Fibroblast of gingiva (primary cell): ENCODE measurements around the gene AKNAD1.
"Not testable (repeated sequence)": the region's sequence is repeated elsewhere in the genome, so short reads cannot be mapped to it uniquely, and the experiment has no call there.

Experiments used
- DNase-seq: peaks from one replicate; pipeline ENCODE4 v3.0.0-alpha.2; 2011; ENCODE audit warnings: low read depth

The AKNAD1 gene

DNA sequence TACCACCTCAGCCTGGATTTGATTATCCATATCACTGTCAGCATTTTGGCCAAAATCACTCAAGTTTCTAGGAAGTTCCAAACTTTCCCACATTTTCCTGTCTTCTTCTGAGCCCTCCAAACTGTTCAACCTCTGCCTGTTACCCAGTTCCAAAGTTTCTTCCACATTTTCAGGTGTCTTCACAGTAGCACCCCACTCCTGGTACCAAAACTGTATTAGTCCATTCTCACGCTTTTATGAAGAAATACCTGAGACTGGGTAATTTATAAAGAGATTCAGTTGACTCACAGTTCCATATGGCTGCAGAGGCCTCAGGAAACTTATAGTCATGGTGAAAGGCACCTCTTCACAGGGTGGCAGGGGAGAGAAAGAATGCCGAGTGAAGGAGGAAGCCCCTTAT lies 71.0 kb downstream of the AKNAD1 start:
- no peak for DNase-seq

DNA sequence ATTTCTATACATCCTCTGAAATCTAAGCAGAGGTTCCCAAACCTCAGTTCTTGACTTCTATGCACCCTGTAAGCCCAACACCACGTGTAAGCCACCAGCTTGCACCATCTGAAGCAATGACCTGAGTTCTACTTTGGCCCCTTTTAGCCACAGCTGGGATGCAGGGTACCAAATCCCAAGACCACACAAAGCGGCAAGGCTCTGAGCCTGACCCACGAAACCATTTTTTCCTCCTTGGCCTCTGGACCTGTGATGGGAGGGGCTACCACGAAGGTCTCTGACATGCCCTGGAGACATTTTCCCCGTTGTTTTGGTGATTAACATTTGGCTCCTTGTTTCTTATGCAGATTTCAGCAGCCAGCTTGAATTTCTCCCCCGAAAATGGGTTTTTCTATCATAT lies 71.6 kb downstream of the AKNAD1 start:
- no peak for DNase-seq

DNA sequence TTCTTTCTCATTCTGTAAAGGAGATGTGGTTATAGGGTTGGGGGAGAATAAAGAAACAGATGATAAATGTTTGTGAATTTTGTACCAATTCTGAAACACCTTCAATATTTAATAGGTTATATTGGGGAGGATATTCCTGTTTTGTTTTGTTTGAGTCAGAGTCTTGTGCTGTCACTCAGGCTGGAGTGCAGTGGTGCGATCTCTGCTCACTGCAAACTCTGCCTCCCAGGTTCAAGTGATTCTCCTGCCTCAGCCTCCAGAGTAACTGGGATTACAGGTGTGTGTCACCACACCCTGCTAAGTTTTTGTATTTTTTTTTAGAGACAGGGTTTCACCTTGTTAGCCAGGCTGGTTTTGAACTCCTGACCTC lies 75.3 kb downstream of the AKNAD1 start:
- not testable (repeated sequence) for DNase-seq

DNA sequence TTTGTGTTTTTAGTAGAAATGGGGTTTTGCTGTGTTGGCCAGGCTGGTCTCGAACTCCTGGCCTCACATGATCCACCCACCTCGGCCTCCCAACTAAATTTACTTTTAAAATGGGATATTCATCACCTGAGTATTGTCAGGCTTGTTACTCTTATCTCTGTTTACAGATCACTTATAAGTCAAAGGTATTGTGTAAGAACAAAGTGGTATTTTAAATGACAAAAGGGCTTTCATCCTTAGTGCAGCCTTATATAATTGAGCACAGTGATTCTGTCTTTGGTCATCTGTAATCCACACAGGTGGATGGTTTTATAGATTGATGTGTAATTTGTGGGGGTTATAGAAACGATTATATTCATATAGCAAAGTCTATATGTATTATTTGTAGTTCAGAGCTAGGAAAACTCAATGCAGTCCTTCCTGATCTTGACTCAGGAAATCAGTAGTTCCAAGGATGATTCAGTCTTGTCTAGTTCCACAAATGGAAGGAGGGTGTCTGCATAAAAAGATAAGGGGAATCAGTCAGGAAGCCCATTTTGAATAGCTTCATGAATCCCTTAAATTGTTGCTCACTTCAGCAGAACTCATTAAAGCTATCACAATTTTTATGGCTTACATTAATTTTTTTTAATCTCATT lies 75.8 kb downstream of the AKNAD1 start:
- no peak for DNase-seq

DNA sequence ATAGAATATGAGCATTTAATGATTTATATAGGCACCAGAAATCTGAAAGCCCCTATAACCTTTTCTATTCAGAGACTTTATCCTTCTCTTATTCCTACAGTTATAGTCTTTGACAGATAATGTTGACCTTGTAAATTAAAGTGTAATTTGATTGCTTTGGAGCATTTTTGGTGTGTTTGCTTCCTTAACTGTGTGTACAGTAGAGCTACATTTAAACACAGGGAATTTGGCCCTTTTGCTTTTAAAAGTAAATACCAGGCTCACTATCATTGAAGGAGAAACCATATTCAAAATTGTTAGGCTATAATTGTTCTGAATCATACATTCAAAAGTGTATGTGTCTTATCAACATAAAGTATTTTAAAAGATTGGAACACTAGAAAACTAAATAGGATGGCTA lies 77.4 kb downstream of the AKNAD1 start:
- no peak for DNase-seq

DNA sequence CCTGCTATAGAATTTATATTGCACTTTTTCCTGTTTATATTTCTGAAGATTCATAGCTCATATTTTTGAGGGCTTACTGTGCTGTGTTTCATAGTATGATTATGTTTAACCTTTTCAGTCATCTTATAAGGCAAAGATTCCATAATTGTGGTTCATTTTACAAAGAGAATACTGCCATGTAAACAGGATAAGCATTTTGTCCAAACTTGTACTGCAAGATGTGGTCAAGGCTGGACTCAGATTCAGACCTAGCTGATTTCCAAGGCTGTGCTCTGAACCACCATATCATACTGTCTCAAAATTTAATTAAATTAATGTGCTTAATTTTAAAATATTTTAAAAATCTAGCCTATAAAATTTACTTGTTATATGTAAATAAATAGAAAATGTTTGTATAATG lies 79.1 kb downstream of the AKNAD1 start:
- DNase-seq, result no peak

DNA sequence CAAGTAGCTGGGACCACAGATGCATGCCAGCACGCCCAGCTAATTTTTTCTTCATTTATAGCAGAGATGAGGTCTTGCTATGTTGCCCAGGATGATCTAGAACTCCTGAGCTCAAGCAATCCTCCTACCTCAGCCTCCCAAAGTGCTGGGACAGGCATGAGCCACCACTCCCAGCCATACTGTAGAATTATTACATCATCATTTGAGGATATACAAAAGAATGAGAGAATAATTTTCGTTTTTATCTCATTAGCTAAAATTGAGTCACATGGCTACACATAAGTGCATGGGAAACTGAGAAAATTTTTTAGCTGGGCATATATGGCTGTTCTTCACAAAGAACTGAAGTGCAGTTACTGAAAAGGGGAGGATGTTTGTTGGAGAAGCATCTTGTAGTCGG lies 89.2 kb downstream of the AKNAD1 start:
- DNase-seq, result no peak

DNA sequence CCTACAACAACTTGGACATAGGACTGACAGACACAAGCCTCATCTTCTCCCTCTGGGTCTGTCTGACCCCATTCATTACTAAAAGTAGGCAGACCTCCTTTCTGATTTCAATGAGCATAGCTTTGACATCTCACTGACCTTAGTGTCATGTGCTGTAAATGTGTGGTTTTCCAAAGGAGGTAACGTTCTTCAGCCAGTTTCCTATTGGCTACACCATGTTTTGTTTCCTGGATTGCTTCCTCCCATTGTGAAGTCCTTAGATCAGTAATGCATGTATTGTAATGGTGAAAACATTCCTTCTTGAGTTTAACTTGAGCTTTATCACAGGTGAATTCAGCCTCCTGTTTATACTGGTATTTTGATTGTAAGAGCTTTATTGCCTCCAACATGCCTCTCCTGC lies 89.8 kb downstream of the AKNAD1 start:
- DNase-seq, result no peak
